SK-N-SH treated with all-trans-retinoic acid at 6 μM for 48 hours (cell line): ENCODE data around the gene CCDC120.

Experiments used
- ARNTL ChIP-seq: fragments of 450-650 bp; formaldehyde crosslinking; IDR thresholded peaks from 2 replicates; pipeline ENCODE4 v1.5.0; 2020; ENCODE audit warnings: low read depth, mild to moderate bottlenecking, moderate library complexity, borderline replicate concordance
- BACH2 ChIP-seq: fragments of 250-450 bp; sonication (Bioruptor Pico); IDR thresholded peaks from 2 replicates; pipeline ENCODE4 v1.9.0; 2021; ENCODE audit warnings: mild to moderate bottlenecking, borderline replicate concordance
- GLIS3 ChIP-seq: fragments of 250-450 bp; sonication (Bioruptor Pico); IDR thresholded peaks from 2 replicates; pipeline ENCODE4 v1.5.0; 2020; ENCODE audit warnings: mild to moderate bottlenecking, moderate library complexity
- SNAI2 ChIP-seq: fragments of 250-450 bp; sonication (Bioruptor Pico); IDR thresholded peaks from 2 replicates; pipeline ENCODE4 v1.5.0; 2020; ENCODE audit warnings: mild to moderate bottlenecking, moderate library complexity
- ZFP3 ChIP-seq: fragments of 250-450 bp; sonication (Bioruptor Pico); IDR thresholded peaks from 2 replicates; pipeline ENCODE4 v1.5.0; 2020; ENCODE audit warnings: mild to moderate bottlenecking, moderate library complexity
- ZFP30 ChIP-seq: fragments of 450-650 bp; formaldehyde crosslinking; IDR thresholded peaks from 2 replicates; pipeline ENCODE4 v1.5.0; 2022; ENCODE audit warnings: mild to moderate bottlenecking, moderate library complexity
- TF ChIP-seq, protein P1 (sequence below): fragments of 250-450 bp; sonication (Bioruptor Pico); IDR thresholded peaks from 2 replicates; pipeline ENCODE4 v1.8.0; 2020; ENCODE audit warnings: mild to moderate bottlenecking, moderate library complexity, borderline replicate concordance

DNA sequence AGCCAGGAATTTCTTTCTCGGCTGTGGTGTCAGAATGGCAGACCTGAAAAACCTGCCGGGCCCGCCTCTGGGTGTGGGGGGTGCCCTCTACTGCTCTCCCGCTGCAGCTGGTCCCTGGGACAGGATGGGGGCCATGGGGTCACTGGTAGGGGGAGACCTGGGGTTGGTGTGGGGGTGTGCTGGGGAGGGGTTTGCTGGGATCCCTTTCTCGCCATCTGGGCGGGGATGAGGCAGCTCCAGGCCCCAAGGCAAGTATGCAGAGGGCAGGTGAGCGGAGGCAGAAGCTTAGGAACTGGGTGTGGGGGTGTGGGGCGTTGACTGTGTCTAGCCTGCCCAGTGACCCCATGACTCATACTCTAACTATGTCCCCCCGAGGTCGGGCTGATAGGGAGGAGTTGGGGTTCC, 884 bp downstream of the CCDC120 start:
- TF ChIP-seq ZFP3 (CRISPR knock-in tag) (no peak), GLIS3 (CRISPR knock-in tag) (no peak), ZFP30 (CRISPR knock-in tag) (no peak), ARNTL (CRISPR knock-in tag) (no peak), SNAI2 (CRISPR knock-in tag) (no peak), BACH2 (CRISPR knock-in tag) (no peak)
- TF ChIP-seq, protein P1, sequence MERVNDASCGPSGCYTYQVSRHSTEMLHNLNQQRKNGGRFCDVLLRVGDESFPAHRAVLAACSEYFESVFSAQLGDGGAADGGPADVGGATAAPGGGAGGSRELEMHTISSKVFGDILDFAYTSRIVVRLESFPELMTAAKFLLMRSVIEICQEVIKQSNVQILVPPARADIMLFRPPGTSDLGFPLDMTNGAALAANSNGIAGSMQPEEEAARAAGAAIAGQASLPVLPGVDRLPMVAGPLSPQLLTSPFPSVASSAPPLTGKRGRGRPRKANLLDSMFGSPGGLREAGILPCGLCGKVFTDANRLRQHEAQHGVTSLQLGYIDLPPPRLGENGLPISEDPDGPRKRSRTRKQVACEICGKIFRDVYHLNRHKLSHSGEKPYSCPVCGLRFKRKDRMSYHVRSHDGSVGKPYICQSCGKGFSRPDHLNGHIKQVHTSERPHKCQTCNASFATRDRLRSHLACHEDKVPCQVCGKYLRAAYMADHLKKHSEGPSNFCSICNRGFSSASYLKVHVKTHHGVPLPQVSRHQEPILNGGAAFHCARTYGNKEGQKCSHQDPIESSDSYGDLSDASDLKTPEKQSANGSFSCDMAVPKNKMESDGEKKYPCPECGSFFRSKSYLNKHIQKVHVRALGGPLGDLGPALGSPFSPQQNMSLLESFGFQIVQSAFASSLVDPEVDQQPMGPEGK (CRISPR knock-in tag), result no peak
